Stimulated activated effector memory CD8-positive, alpha-beta T cell treated with anti-CD3 and anti-CD28 coated beads, Interleukin-12 subunit alpha, Interleukin-12 subunit beta, amount 100 ng/mL, for 72 hours (primary cell): ENCODE measurements around the gene POLR1D.

Source experiments
- ATAC-seq: fragments of 150-1000 bp; cut with Tn5 transposase; 2 replicates; pipeline ENCODE4 v1.10.0; 2021
- DNase-seq, 2 donors: peaks; one replicate each; pipeline ENCODE4 v3.0.0; 2021 to 2022; ENCODE audit warnings: low spot score in 2 of 2
- H3K27ac Mint-ChIP-seq: one replicate; pipeline ENCODE4 v1.8.0; 2022; ENCODE audit warnings: mild to moderate bottlenecking, mixed read lengths
- H3K36me3 Mint-ChIP-seq: one replicate; pipeline ENCODE4 v1.8.0; 2022; ENCODE audit warnings: mild to moderate bottlenecking, mixed read lengths
- H3K4me1 Mint-ChIP-seq: one replicate; pipeline ENCODE4 v1.8.0; 2022; ENCODE audit warnings: mixed read lengths
- H3K4me3 Mint-ChIP-seq: one replicate; pipeline ENCODE4 v1.8.0; 2022; ENCODE audit warnings: mild to moderate bottlenecking, mixed read lengths
- H3K9me3 Mint-ChIP-seq: one replicate; pipeline ENCODE4 v1.8.0; 2022; ENCODE audit warnings: mixed read lengths

Gene POLR1D

GRCh38 chr13:27621366-27622101 lies at the start of gene POLR1D:
TSS of gene POLR1D (plus strand) at chr13:27621892. CDS start at chr13:27621984, 92 bp downstream.
- Mint-ChIP-seq H3K27ac (peak within 1 kb of the TSS; percentile 91), H3K9me3 (no peaks in the 10 kb centered on the region), H3K36me3 (peaks cover 54% of the 10 kb centered on the region), H3K4me1 (peaks cover 67% of the 10 kb centered on the region), H3K4me3 (peak within 1 kb of the TSS; percentile 83)
- ATAC-seq = peak; percentile 77
- DNase-seq = peak; percentile 70 to 90

GRCh38 chr13:27572234-27572901 lies 49.3 kb upstream of the POLR1D start:
- ATAC-seq (no peak), DNase-seq (no peak)
- no peak overlapping the region for H3K4me3 Mint-ChIP-seq
- H3K9me3 Mint-ChIP-seq = no peaks in the 10 kb centered on the region
- H3K36me3 Mint-ChIP-seq = peaks cover 5% of the 10 kb centered on the region
- no peak overlapping the region for H3K27ac Mint-ChIP-seq
- H3K4me1 Mint-ChIP-seq = peaks cover 20% of the 10 kb centered on the region

GRCh38 chr13:27573265-27573664 lies 48.4 kb upstream of the POLR1D start:
- Mint-ChIP-seq H3K4me1 (peaks cover 22% of the 10 kb centered on the region), H3K36me3 (peaks cover 5% of the 10 kb centered on the region), H3K27ac (no peak overlapping the region), H3K9me3 (no peaks in the 10 kb centered on the region), H3K4me3 (no peak overlapping the region)
- DNase-seq (no peak), ATAC-seq (peak; percentile 69)

GRCh38 chr13:27574661-27575060 lies 47.0 kb upstream of the POLR1D start:
- Mint-ChIP-seq H3K9me3 (no peaks in the 10 kb centered on the region), H3K4me3 (no peak overlapping the region), H3K27ac (no peak overlapping the region), H3K36me3 (peaks cover 5% of the 10 kb centered on the region), H3K4me1 (peaks cover 22% of the 10 kb centered on the region)
- ATAC-seq (no peak), DNase-seq (no peak)

GRCh38 chr13:27578121-27579030 lies 43.3 kb upstream of the POLR1D start:
- H3K36me3 Mint-ChIP-seq = peaks cover 15% of the 10 kb centered on the region
- DNase-seq (no peak), ATAC-seq (no peak)
- no peaks in the 10 kb centered on the region for H3K9me3 Mint-ChIP-seq
- peaks cover 18% of the 10 kb centered on the region for H3K4me1 Mint-ChIP-seq
- H3K4me3 Mint-ChIP-seq = no peak overlapping the region
- H3K27ac Mint-ChIP-seq = no peak overlapping the region

GRCh38 chr13:27583645-27584044 lies 38.0 kb upstream of the POLR1D start:
- Mint-ChIP-seq H3K4me3 (no peak overlapping the region), H3K9me3 (no peaks in the 10 kb centered on the region), H3K36me3 (peaks cover 9% of the 10 kb centered on the region), H3K4me1 (peaks cover 8% of the 10 kb centered on the region), H3K27ac (no peak overlapping the region)
- no peak for ATAC-seq
- DNase-seq = no peak

- Mint-ChIP-seq H3K27ac (no peak overlapping the region), H3K4me1 (peaks cover 8% of the 10 kb centered on the region), H3K9me3 (no peaks in the 10 kb centered on the region), H3K4me3 (no peak overlapping the region), H3K36me3 (no peaks in the 10 kb centered on the region)
- DNase-seq (no peak), ATAC-seq (no peak)
These were observed 34.5 kb upstream of the POLR1D start for GRCh38 chr13:27587095-27587746.

- Mint-ChIP-seq H3K36me3 (no peaks in the 10 kb centered on the region), H3K4me1 (peaks cover 6% of the 10 kb centered on the region), H3K4me3 (no peak overlapping the region), H3K27ac (no peak overlapping the region), H3K9me3 (no peaks in the 10 kb centered on the region)
- ATAC-seq = no peak
- no peak for DNase-seq
These were observed 33.3 kb upstream of the POLR1D start for GRCh38 chr13:27588405-27588804.

- no peaks in the 10 kb centered on the region for H3K9me3 Mint-ChIP-seq
- no peak overlapping the region for H3K27ac Mint-ChIP-seq
- no peaks in the 10 kb centered on the region for H3K36me3 Mint-ChIP-seq
- H3K4me3 Mint-ChIP-seq = no peak overlapping the region
- DNase-seq (no peak), ATAC-seq (no peak)
- no peaks in the 10 kb centered on the region for H3K4me1 Mint-ChIP-seq
These were observed 28.8 kb upstream of the POLR1D start for GRCh38 chr13:27592865-27593264.

GRCh38 chr13:27593267-27593666 lies 28.4 kb upstream of the POLR1D start:
- Mint-ChIP-seq H3K36me3 (no peaks in the 10 kb centered on the region), H3K4me3 (no peak overlapping the region), H3K4me1 (no peaks in the 10 kb centered on the region), H3K27ac (no peak overlapping the region), H3K9me3 (no peaks in the 10 kb centered on the region)
- DNase-seq (no peak), ATAC-seq (peak; percentile 79)

- H3K27ac Mint-ChIP-seq = no peak overlapping the region
- H3K9me3 Mint-ChIP-seq = no peaks in the 10 kb centered on the region
- ATAC-seq (no peak), DNase-seq (no peak)
- peaks cover 2% of the 10 kb centered on the region for H3K4me1 Mint-ChIP-seq
- no peaks in the 10 kb centered on the region for H3K36me3 Mint-ChIP-seq
- no peak overlapping the region for H3K4me3 Mint-ChIP-seq
These were observed 26.5 kb upstream of the POLR1D start for GRCh38 chr13:27595055-27595811.

GRCh38 chr13:27599096-27599495 lies 22.6 kb upstream of the POLR1D start:
- H3K4me1 Mint-ChIP-seq = peaks cover 11% of the 10 kb centered on the region
- no peak overlapping the region for H3K4me3 Mint-ChIP-seq
- no peaks in the 10 kb centered on the region for H3K36me3 Mint-ChIP-seq
- DNase-seq = no peak
- H3K27ac Mint-ChIP-seq = no peak overlapping the region
- no peak for ATAC-seq
- no peaks in the 10 kb centered on the region for H3K9me3 Mint-ChIP-seq

- peaks cover 11% of the 10 kb centered on the region for H3K4me1 Mint-ChIP-seq
- no peaks in the 10 kb centered on the region for H3K9me3 Mint-ChIP-seq
- ATAC-seq (peak; percentile 72), DNase-seq (no peak)
- H3K36me3 Mint-ChIP-seq = no peaks in the 10 kb centered on the region
- H3K4me3 Mint-ChIP-seq = no peak overlapping the region
- no peak overlapping the region for H3K27ac Mint-ChIP-seq
These were observed 21.7 kb upstream of the POLR1D start for GRCh38 chr13:27599845-27600553.

GRCh38 chr13:27600711-27601110 lies 21.0 kb upstream of the POLR1D start:
- Mint-ChIP-seq H3K27ac (no peak overlapping the region), H3K9me3 (no peaks in the 10 kb centered on the region), H3K36me3 (no peaks in the 10 kb centered on the region), H3K4me1 (peaks cover 11% of the 10 kb centered on the region), H3K4me3 (no peak overlapping the region)
- ATAC-seq = no peak
- no peak for DNase-seq
